ENCODE data around the gene ARHGEF10L.
A peak's percentile ranks its signal among the peaks of the same experiment; 100 is the strongest.
"Not testable (repeated sequence)": the region's sequence is repeated elsewhere in the genome, so short reads cannot be mapped to it uniquely, and the experiment has no call there.

Gene ARHGEF10L, protein sequence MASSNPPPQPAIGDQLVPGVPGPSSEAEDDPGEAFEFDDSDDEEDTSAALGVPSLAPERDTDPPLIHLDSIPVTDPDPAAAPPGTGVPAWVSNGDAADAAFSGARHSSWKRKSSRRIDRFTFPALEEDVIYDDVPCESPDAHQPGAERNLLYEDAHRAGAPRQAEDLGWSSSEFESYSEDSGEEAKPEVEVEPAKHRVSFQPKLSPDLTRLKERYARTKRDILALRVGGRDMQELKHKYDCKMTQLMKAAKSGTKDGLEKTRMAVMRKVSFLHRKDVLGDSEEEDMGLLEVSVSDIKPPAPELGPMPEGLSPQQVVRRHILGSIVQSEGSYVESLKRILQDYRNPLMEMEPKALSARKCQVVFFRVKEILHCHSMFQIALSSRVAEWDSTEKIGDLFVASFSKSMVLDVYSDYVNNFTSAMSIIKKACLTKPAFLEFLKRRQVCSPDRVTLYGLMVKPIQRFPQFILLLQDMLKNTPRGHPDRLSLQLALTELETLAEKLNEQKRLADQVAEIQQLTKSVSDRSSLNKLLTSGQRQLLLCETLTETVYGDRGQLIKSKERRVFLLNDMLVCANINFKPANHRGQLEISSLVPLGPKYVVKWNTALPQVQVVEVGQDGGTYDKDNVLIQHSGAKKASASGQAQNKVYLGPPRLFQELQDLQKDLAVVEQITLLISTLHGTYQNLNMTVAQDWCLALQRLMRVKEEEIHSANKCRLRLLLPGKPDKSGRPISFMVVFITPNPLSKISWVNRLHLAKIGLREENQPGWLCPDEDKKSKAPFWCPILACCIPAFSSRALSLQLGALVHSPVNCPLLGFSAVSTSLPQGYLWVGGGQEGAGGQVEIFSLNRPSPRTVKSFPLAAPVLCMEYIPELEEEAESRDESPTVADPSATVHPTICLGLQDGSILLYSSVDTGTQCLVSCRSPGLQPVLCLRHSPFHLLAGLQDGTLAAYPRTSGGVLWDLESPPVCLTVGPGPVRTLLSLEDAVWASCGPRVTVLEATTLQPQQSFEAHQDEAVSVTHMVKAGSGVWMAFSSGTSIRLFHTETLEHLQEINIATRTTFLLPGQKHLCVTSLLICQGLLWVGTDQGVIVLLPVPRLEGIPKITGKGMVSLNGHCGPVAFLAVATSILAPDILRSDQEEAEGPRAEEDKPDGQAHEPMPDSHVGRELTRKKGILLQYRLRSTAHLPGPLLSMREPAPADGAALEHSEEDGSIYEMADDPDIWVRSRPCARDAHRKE (N-terminal part only)

DNA sequence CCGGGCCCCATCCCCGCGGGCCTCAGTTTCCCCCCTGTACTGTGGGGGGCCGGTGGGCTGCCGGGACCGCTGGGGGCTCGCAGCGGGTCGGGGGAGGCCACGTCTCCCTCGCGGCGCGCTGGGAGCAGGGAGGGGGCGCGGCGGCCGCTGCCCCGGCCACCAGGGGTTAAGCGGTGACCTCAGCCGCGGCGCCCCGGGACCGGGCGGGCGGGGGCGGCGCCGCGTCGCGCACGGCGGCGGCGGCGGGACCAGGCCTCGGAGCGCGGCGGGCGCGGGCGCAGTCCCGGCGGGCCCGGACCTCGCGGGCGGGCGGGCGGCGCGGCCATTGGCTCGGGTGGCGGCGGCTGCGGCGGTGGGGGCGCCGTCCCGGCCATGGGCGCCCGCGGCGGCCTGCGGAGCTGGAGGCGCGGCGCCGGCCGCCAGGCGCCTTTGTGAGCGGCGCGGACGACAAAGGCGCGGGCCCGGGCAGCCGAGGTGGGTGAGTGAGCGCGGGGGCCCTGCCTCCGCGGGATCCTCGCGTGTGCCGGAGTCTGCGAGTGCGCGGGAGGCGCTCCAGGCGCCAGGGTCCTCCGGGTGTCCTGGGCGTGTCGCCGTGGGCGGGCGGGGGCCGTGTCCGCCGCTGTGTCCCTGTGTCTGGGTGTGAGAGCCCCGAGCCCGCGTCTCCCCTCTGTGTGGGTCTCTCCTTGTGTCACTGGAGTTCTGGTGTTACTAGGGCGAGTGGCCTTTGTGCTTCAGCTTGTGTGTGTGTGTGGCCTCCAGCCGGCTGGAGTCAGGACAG is at the start of gene ARHGEF10L:
ARHGEF10L (plus strand) TSS at position 222 of the 778 bp plus-strand sequence. CDS start 40,898 bp downstream, outside the sequence.
- no peak for DNase-seq

DNA sequence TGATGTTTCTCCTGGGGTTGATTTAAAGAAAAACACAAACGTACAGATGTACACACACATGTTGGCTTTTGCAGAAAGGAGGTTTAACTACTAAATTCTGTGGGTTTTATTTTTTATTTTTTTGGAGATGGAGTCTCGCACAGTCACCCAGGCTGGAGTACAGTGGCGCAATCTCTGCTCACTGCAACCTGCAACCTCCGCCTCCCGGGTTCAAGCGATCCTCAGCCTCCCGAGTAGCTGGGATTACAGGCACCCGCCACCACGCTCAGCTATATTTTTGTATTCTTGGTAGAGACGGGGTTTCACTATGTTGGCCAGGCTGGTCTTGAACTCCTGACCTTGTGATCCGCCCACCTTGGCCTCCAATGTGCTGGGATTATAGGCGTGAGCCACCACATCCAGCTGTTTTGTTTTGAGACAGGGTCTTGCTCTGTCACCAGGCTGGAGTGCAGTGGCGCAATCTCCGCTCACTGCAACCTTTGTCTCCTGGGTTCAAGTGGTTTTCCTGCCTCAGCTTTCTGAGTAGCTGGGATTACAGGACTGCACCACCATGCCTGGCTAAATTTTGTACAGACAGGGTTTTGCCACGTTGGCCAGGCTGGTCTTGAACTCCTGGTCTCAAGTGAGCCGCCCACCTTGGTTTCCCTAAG is 49.6 kb upstream of the ARHGEF10L start:
- not testable (repeated sequence) for DNase-seq

DNA sequence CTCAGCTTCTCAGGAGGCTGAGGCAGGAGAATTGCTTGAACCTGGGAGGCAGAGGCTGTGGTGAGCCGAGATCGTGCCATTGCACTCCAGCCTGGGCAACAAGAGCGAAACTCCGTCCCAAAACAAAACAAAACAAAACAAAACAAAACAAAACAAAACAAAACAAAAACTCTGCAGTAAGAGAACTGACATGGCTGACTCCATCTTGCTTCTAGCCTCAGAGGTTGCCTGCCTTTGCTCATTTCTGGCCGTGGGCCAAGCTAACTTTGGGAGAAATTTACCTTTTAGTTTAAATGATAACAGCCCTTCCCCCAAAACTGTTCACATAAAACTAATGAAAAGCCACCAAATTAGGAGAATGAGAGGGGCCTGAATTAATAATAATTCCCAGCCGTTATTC is 48.8 kb upstream of the ARHGEF10L start:
- DNase-seq = not testable (repeated sequence)

DNA sequence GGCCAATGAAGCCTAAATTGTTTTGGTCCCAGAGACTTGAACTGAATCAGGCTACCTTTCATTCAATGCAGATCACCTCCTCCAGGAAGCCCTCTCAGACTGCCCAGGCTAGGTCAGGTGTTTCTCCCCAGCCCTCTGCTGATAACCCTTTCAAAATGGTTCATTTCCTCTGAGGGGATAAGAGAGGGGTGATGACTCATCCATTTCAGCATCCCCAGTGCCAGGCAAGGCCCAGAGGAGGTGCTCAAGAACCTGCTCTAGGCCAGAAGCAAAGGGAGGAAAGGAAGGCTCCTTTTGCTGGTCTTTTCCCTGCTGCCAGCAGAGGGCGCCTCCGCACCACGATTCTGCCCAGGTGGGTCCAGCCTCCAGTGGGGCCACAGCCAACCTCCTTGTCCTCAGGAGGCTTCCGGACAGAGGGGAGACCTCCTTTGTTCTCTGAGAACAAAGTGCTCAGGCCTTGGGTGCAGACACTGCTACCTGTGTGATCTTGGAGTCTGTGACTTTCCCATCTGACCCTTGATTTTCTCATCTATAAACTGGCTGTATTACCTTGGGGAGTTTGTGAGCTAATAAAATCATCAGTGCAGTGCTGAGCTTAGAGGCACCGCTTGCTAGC is 45.3 kb upstream of the ARHGEF10L start:
- no peak for DNase-seq

DNA sequence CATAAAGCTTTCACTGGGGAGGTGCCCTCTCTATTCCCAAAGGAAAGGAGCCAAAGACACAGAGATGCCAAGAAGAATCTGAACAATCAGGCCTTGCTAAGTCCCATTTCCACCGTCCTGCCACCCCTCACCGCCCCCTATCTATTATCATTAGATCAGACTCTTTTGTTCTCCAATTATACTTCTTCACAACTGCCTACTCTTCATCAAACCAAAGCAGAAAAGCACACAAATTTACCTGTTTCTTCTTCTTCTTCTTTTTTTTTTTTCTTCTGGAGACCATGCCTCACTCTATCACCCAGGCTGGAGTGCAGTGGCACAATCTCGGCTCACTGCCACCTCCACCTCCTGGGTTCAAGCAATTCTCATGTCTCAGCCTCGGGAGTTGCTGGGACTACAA is 43.1 kb upstream of the ARHGEF10L start:
- DNase-seq = no peak

DNA sequence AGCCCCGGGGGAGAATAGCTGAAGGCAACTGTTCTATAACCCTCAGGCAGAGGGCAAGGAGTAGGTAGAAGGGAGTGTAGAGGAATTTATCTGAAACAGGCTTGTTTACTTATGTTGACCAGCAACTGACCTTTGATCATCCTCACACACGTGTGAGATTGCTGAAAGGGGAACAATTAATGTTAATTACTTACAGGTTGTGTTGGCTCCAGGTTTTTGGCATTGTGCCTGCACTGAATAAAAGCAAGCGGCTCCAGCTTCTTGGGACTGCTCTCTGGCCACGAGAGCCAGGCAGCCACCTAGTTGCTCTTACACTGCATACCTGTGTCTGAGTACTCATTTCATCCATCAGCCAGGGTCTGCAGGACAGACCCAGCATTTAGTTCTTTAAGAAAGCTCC is 41.3 kb upstream of the ARHGEF10L start:
- no peak for DNase-seq

DNA sequence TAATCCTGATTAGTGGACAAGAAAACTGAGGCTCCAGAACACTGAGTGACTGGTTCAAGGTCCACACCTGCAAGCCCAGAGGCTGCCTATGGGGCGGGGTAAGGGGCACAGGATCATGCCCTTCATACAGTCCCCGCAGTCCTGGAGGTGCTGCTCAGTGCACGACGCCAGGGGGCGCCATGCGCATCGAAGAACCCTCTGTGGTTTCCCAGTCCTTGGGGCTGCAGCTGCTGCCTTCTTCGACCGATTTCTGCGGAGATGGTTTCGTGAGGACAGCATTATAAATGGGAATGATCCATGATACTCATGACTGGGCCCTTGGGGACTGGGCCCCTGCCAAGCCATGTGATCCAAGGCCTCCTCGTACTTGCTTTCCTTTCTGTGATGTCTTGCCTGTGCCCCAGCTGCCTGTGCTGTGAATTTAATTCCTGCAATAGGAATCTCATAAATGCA is 37.1 kb upstream of the ARHGEF10L start:
- peak; percentile 73 for DNase-seq

DNA sequence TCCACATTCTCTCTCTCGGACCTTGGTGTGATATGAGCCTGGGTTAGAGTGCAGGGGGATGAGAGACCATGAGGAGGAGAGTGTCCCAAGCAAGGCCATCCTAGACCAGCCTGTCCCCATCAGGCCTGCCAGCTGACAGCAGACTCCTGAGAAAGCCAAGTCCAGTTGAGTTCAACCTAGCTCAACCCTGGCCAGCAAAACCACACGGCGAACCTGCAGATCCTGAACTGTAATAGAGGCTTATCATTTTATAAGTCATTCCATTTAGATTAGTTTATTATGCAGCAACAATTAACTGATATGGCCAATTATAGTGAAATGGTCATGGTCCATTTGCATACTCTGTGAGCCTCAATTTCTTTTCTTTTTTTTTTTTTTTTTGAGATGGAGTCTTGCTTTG is 36.4 kb upstream of the ARHGEF10L start:
- DNase-seq = no peak

DNA sequence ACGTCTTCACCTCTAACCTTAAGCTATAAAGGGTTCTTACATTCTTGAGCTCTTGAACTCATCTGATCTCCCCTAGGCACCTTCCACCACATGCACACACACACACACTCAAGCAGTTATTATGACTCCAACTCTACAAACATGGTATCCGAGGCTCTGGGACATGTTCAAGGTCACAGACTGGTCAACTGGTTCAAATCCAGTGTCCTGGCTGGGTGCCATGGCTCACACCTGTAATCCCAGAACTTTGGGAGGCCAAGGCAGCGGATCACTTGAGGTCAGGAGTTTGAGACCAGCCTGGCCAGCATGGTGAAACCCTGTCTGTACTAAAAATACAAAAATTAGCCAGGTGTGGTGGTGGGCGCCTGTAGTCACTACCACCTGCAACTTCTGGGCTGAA is 32.3 kb upstream of the ARHGEF10L start:
- not testable (repeated sequence) for DNase-seq

DNA sequence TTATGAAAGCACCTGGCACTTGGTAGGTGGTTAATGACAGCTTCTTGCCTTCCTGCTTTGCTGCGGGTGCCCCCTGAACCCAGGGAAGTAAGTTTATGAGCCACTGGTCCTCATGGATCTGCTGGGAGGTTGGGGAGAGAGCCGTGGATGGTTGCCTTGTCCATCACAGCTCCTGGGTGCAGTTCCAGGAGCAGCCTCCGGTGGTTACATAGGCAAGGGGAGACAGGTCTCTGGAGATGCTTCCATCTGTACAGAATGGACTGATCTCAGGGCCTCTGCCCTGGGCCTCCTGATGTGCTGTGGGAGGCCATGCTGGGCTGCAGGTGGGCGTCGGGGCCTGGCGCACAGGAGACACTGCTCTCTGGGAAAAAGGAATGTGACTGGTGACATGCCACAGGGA is 31.6 kb upstream of the ARHGEF10L start:
- no peak for DNase-seq

DNA sequence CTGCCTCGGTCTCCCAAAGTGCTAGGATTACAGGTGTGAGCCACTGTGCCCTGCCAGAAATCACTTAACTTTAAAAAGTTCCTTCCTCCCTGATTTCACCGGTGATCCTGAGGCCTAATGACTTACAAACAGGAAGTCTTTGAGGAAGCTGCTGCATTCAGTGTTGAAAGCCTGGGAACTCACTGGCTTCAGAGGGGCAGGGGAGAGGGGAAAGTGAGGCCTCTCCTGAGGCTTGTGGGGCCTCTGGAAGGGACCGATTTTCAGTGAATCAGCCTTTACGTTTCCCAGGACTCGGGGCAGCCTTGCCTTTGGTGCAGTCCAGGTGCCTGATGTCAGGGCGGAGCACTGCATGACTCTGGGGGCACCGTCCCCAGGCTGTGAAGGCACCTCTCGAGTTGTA is 30.1 kb upstream of the ARHGEF10L start:
- no peak for DNase-seq

DNA sequence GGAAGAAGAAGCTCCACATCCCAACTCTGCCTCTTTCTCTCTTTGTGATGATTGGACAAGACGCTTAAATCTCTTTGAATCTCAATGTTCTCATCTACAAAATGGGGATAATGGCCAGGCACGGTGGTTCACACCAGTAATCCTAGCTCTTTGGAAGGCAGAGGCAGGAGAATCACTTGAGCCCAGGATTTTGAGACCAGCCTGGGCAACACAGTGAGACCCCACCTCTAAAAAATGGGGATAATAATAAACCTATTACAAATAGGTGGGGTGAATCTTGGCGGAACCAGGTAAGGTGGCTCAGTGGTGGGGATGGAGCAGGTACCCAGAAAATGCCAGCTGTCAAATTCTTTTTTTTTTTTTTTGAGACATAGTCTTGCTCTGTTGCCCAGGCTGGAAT is 29.4 kb upstream of the ARHGEF10L start:
- DNase-seq = no peak

DNA sequence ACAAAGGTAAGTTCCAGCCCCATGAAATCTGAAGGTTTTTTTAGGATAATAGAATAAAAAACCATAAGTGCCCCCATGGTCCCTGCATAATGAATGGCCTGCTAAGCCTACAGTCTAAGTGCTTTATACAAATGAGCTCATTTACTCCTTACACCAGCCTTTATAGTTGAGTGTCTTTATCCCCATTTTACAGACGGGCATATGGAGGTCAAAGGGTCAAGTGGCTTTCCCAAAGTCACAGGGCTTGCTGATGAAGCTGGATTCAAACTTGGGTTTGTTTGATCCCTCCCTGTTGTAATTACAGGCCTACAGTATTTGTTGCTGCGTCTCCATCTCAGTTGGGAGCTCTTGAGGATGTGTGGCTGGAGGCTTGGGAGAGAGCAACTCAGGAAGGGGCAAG is 28.3 kb upstream of the ARHGEF10L start:
- DNase-seq = no peak

DNA sequence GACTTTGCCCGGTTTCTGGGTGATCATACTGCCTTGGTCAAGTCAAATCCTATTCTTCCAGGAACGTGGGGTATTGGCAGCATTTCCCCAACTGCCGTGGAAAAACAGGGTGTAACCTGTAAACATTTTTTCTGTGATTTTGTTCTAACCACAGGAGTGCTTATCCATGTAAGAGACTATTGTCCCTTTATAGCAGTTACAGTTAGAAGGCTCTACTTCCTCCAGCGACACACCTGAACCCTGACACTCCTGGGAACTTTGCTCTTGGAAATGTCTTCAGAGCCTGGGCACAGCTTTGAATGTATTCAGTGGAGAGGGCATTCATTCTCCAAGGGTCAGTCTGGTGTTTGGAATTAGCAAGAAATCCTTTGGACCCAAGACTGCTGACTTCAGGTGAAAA is 26.4 kb upstream of the ARHGEF10L start:
- DNase-seq = no peak

DNA sequence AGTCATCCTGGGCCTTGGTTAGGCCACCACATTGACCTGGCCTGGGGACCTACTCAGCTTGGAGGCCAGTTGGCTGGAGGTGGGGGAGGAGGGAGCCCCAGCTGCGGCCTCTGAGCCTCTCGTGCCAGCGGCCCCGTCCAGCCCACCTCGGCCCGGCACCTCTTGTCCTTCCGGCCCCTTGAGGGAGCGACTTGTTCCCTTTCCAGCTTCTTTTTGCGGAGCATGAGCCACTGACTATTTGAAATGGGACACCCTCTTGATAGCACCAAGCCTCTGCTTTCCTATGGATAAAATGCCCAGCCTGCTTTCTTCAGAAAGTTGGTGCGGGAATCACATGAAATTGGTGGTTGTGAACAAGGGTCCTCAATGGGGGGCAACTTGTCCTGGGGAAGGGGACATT is 24.7 kb upstream of the ARHGEF10L start:
- no peak for DNase-seq

DNA sequence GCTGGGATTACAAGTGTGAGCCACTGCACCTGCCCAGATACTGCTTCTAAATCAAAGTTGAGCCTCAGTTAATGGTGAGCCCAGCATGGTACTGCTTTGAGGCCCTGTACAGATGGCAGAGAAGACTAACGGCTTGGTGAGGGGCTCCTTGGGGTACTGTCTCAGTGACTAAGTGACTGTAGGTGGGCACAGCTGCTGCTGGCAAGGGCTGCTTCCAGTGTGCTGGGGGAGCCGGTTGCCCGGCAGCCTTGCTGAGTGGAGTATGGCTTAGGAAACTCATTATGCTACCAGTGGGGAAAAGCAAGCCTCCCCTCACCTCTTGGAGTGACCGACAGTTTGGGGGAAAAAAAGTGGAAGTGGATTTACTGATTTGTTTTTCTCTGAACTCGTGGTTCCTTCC is 23.6 kb upstream of the ARHGEF10L start:
- no peak for DNase-seq

DNA sequence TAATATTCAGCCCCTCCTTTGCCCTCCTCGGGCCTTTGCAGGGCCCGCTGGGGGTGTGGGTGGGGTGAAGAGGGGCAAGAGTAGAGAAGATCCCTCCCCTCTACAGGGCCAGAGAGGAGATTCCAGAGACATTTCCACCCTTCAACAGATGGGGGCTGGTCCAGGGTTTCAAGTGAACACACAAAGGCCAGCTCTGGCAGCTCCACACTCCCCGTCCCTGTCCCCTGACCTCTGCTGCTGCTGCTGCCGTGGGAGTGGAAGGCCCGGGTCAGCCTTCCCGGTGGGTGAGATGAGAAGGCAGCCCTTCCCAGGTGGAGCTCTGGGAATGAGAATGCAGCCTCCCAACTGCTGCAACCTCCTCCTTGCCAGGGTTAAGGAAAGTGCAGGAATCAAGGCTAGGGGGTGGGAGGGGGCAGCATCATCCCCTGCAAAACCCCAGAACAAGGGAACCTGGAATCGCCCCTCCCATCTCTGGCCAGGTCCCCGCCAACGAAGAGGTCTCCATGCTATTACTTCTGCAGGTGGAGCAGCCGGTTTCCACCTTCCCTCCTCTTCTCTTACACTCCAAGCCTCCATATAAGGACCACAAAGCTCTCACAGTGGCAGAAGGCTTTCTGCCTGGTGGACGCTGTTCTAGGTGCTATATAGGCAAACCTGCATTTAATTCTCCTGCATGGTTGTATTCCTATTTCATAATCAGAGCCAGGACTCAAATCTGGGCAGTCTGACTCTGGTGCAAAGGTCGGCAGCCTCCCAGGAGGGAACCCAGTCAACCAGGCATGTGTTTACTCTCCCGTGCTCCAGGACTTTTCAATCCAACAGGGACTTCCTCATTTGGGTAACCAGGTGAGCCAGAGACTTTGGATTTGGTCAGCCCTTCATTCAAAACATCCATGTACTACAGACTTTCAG is 22.9 kb upstream of the ARHGEF10L start:
- no peak for DNase-seq

DNA sequence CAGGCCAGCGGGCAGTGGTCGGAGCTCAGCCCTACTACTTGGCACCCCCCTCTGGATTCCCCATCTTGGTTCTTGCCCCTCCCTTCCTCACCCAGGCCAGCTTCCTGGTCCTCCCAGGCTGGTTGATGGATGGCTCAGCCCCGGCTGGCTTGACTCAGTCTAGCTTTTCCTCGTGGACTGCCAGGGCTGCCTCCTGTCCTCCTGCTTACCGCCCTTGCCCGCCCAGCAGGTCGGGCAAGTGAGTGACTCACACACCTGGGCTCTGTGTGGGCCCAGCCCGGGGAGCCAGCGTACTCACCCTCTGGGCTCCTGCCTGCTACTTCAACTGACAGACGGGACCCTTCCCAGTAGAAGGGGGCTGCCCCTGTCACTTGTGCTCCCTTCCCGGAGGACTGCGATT is 19.5 kb upstream of the ARHGEF10L start:
- no peak for DNase-seq

DNA sequence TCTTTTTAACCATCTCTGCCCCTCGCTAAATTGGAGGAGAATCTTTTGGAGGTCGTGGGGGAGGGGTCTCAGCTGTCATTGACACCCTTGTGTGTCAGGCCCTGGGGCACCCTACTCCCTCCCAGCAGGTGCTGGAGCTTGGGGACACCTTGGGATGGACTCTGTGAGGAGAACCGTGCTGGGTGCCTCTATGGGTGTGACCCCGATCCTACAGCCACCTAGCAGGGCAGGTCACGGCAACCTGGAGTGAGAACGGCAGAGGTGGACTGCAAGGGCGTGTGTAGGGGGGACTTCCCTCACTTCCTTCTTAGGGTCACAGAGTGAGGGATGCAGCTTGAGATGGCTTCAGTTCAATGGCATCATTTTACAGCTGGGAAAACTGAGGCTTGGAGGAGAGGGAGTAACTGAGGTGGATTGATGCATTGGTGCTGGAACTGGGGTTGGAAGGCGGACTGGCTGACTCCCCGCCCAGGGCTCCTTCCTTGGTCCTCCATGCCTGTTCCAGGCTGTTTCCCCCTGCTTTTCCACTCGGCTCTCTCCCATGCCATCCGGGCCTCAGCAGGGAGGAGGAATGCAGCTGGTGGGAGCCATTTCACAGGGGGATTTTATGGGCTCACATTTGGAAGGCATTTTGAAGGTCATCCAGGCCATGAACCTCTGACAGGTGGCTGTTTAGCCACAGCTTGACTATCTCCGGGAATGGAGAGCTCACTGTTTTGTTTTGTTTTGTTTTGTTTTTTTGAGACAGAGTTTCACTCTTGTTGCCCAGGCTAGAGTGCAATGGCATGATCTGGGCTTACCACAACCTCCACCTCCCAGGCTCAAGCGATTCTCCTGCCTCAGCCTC is 18.8 kb upstream of the ARHGEF10L start:
- DNase-seq = no peak

All from NCI-H187 treated with DMSO at 0.1 percent for 48 hours (cell line).